ENCODE measurements around the gene POLR3H. TPM values are rescaled to one million over a fixed set of nuclear protein-coding genes. Genes with fewer than 3 reads are reported as not detected.
A peak's percentile ranks its signal among the peaks of the same experiment; 100 is the strongest.

The POLR3H gene
- total and polyA plus RNA-seq, 2 of the 4 experiments (the other 2 are of a cell fraction), result 37.8 to 67.8 TPM

- no peak for ATAC-seq (ENCODE audit: low read depth)
- no peak overlapping the region for H3K9ac ChIP-seq (ENCODE audit: low read depth, low read length)
- no peak overlapping the region for H4K5ac ChIP-seq (ENCODE audit: low read depth, low read length)
- no peak overlapping the region for H3K14ac ChIP-seq (replicated peaks; ENCODE audit: low read depth, low read length)
- TF ChIP-seq RCOR1 (IDR thresholded peaks at IDR 0.05; ENCODE audit: insufficient replicate concordance, low read length) (no peak), MAFK (IDR thresholded peaks at IDR 0.05; ENCODE audit: low read depth, low read length) (no peak), MXI1 (IDR thresholded peaks at IDR 0.05; ENCODE audit: borderline replicate concordance, low read depth, low read length) (no peak), ELK1 (IDR thresholded peaks at IDR 0.05; ENCODE audit: borderline replicate concordance, low read depth, low read length) (no peak), RFX5 (IDR thresholded peaks at IDR 0.05; ENCODE audit: low read depth, low read length) (no peak), CHD1 (IDR thresholded peaks at IDR 0.05; ENCODE audit: low read depth, low read length) (no peak), MAZ (IDR thresholded peaks at IDR 0.05; ENCODE audit: borderline replicate concordance, low read depth, low read length) (no peak), USF2 (IDR thresholded peaks at IDR 0.05; ENCODE audit: low read depth, low read length) (no peak), CEBPB (IDR thresholded peaks at IDR 0.05; ENCODE audit: low read depth, low read length) (no peak), POLR2A (IDR thresholded peaks at IDR 0.05; ENCODE audit: low read depth, low read length) (no peak), FOS (IDR thresholded peaks at IDR 0.05; ENCODE audit: low read depth, low read length) (no peak), SMC3 (IDR thresholded peaks at IDR 0.05; ENCODE audit: low read depth, low read length) (no peak)
- H3K36me3 ChIP-seq (ENCODE audit: control insufficient read depth, insufficient read depth, low read length), result peaks cover 26% of the 10 kb centered on the region
- H3K4me1 ChIP-seq (ENCODE audit: control insufficient read depth, insufficient read depth, low read length), result peaks cover 15% of the 10 kb centered on the region
- dilution Hi-C loops (cut with HindIII; ENCODE audit: low sequenced_read_pairs, unreplicated experiment) (no loop called here), in situ Hi-C loops (cut with MboI; ENCODE audit: low sequenced_read_pairs) (loop anchor here (25.0 kb wide), 1 partner anchor 576 kb away; no protein-coding TSS in a partner anchor), intact Hi-C loops (cut with micrococcal nuclease) (no loop called here)
- no peak overlapping the region for H2BK15ac ChIP-seq (ENCODE audit: low read depth, low read length)
- no peak overlapping the region for H2AFZ ChIP-seq (replicated peaks; ENCODE audit: low read length, poor library complexity)
- peak overlapping the region; percentile 94 for H2AK9ac ChIP-seq (replicated peaks; ENCODE audit: low read depth, low read length, poor library complexity)
- H3K23ac ChIP-seq (ENCODE audit: low read depth, low read length), result peak overlapping the region; percentile 26; the same call in 1 of the 2 replicates
- peak overlapping the region; percentile 44 for H3K4ac ChIP-seq (ENCODE audit: low read depth, low read length)
- POLR2A ChIA-PET (ENCODE audit: unreplicated experiment), result no interaction called here
- no peak for DNase-seq
- 77% methylated on average over 3 of the region's 5 CpGs; no CpG with 5 or more reads in 1 of the 2 experiments for WGBS, 2 experiments (ENCODE audit: extremely low coverage in 2 of 2, insufficient read length in 1 of 2)
- H2BK20ac ChIP-seq (ENCODE audit: low read depth, low read length), result peak overlapping the region; percentile 1; the same call in 1 of the 2 replicates
- no peaks in the 10 kb centered on the region for H3K27me3 ChIP-seq (ENCODE audit: control insufficient read depth, insufficient read depth, low read length)
- H3K18ac ChIP-seq (ENCODE audit: low read depth, low read length), result no peak overlapping the region
- H3K79me1 ChIP-seq (ENCODE audit: low read depth in 1 of 2, low read length in 2 of 2), result peaks cover 6 to 35% of the 10 kb centered on the region in 2 experiments; a peak in 3 of 4 replicates
- peak overlapping the region in 1 of 2 experiments; percentile 67; a peak in 1 of 4 replicates for H4K8ac ChIP-seq (ENCODE audit: low read depth in 2 of 2, low read length in 2 of 2)
- peak overlapping the region; percentile 66; the same call in 1 of the 2 replicates for H2AK5ac ChIP-seq (ENCODE audit: low read depth, low read length)
- no peak overlapping the region for H2BK5ac ChIP-seq (ENCODE audit: low read depth, low read length, poor library complexity, severe bottlenecking)
- no TSS peak for BruUV-seq (replicated peaks)
- CTCF ChIA-PET, result no interaction called here
- H3K56ac ChIP-seq (ENCODE audit: extremely low read depth, insufficient read depth, low read length), result no peak overlapping the region
- H3K9me1 ChIP-seq (ENCODE audit: insufficient read depth, low read length), result peaks cover 7% of the 10 kb centered on the region
- no peaks in the 10 kb centered on the region for H3K9me3 ChIP-seq (ENCODE audit: control insufficient read depth, insufficient read depth, low read length)
- peak overlapping the region; percentile 70; the same call in 1 of the 2 replicates for H4K91ac ChIP-seq (ENCODE audit: insufficient read depth, low read depth, low read length)
- H3K27ac ChIP-seq (ENCODE audit: insufficient read depth, low read length), result peak overlapping the region; percentile 24; the same call in 1 of the 2 replicates
- no peak overlapping the region for H3K4me3 ChIP-seq (ENCODE audit: insufficient read depth, low read depth, low read length)
- no peak overlapping the region; the same call in 1 of the 2 replicates for H2BK120ac ChIP-seq (ENCODE audit: low read depth, low read length)
- no peak overlapping the region for H3K4me2 ChIP-seq (ENCODE audit: low read depth, low read length)
- peaks cover 7% of the 10 kb centered on the region for H4K20me1 ChIP-seq (ENCODE audit: insufficient read depth, low read length)
Observed at GRCh38 chr22:41513391-41513790, 30.9 kb downstream of the POLR3H start.
